Naive thymus-derived CD4-positive, alpha-beta T cell (primary cell): ENCODE results near the gene NRXN3. TPM values are rescaled to one million over a fixed set of nuclear protein-coding genes. Genes with fewer than 3 reads are reported as not detected.

Experiments used
- ATAC-seq: fragments of 150-1000 bp; cut with Tn5 transposase; 2 replicates; pipeline ENCODE4 v1.10.0; 2021; ENCODE audit warnings: mild to moderate bottlenecking, moderate library complexity
- CTCF ChIA-PET: fragments of 350-600 bp; sonication (Branson Sonifier 250); formaldehyde crosslinking; loops from one replicate; lab custom pipeline; 2021; ENCODE audit warnings: antibody characterized with exemption; lab: Charles Lee
- POLR2A ChIA-PET: fragments of 350-600 bp; sonication (Branson Sonifier 250); formaldehyde crosslinking; loops from one replicate; lab custom pipeline; 2021; ENCODE audit warnings: antibody characterized with exemption, inconsistent platforms; lab: Charles Lee
- DNase-seq, 9 donors: peaks; one replicate each; pipeline versions ENCODE4 v3.0.0 to v3.0.0-alpha.2; 2020 to 2022; ENCODE audit warnings: mixed read lengths in 1 of 9
- H3K27ac ChIP-seq: one replicate; pipeline ENCODE4 v1.7.0; 2013; ENCODE audit warnings: mild to moderate bottlenecking, low read depth, low read length, moderate library complexity
- H3K27me3 ChIP-seq, 2 donors: one replicate each; pipeline ENCODE4 v1.7.0; 2013; ENCODE audit warnings: low read length in 2 of 2, mild to moderate bottlenecking in 2 of 2, moderate library complexity in 2 of 2; ENCODE audit not compliant: control insufficient read depth in 2 of 2, insufficient read depth in 2 of 2
- H3K36me3 ChIP-seq, 3 experiments: 1 replicate in 2 of 3; 2 replicates in 1 of 3; pipeline ENCODE4 v1.7.0; 2013; ENCODE audit warnings: low read length in 3 of 3, mild to moderate bottlenecking in 3 of 3, moderate library complexity in 1 of 3; ENCODE audit not compliant: insufficient read depth in 3 of 3, control insufficient read depth in 2 of 3
- H3K4me1 ChIP-seq, 2 donors: one replicate each; pipeline ENCODE4 v1.7.0; 2013; ENCODE audit warnings: low read length in 2 of 2, mild to moderate bottlenecking in 2 of 2, moderate library complexity in 1 of 2; ENCODE audit not compliant: control insufficient read depth in 2 of 2, insufficient read depth in 2 of 2
- H3K4me3 ChIP-seq: 2 replicates; pipeline ENCODE4 v1.7.0; 2013; ENCODE audit warnings: mild to moderate bottlenecking, low read length
- H3K9me3 ChIP-seq, 3 experiments: 1 replicate in 2 of 3; 2 replicates in 1 of 3; pipeline ENCODE4 v1.7.0; 2013; ENCODE audit warnings: low read length in 3 of 3; ENCODE audit not compliant: control insufficient read depth in 2 of 3
- H3K27ac Mint-ChIP-seq, 9 donors: one replicate each; pipeline ENCODE4 v1.8.0; 2020 to 2022; ENCODE audit warnings: mixed read lengths in 9 of 9, mild to moderate bottlenecking in 8 of 9, moderate library complexity in 5 of 9, inconsistent platforms in 2 of 9
- H3K27me3 Mint-ChIP-seq, 5 donors: one replicate each; pipeline ENCODE4 v1.8.0; 2021 to 2022; ENCODE audit warnings: mixed read lengths in 5 of 5, mild to moderate bottlenecking in 1 of 5
- H3K36me3 Mint-ChIP-seq, 5 donors: one replicate each; pipeline ENCODE4 v1.8.0; 2020 to 2022; ENCODE audit warnings: mixed read lengths in 5 of 5, mild to moderate bottlenecking in 3 of 5, inconsistent platforms in 1 of 5
- H3K4me1 Mint-ChIP-seq, 7 donors: one replicate each; pipeline ENCODE4 v1.8.0; 2020 to 2022; ENCODE audit warnings: mixed read lengths in 7 of 7, mild to moderate bottlenecking in 3 of 7, inconsistent platforms in 1 of 7
- H3K4me3 Mint-ChIP-seq, 10 donors: one replicate each; pipeline ENCODE4 v1.8.0; 2020 to 2022; ENCODE audit warnings: mild to moderate bottlenecking in 10 of 10, mixed read lengths in 10 of 10, moderate library complexity in 6 of 10, inconsistent platforms in 2 of 10
- H3K9me3 Mint-ChIP-seq, 11 donors: one replicate each; pipeline ENCODE4 v1.8.0; 2020 to 2022; ENCODE audit warnings: mixed read lengths in 11 of 11, mild to moderate bottlenecking in 4 of 11, inconsistent platforms in 1 of 11, moderate library complexity in 1 of 11
- intact Hi-C, 2 donors: fragments of 100-400 bp; cut with micrococcal nuclease; formaldehyde crosslinking; loops; one replicate each; pipeline ENCODE4 v1.15.1; 2023
- polyA plus RNA-seq, 2 donors: library from polyadenylated mRNA; unstranded; fragments of 300-500 nt; fragmentation: Illumina TruSeq; gene quantifications; one replicate each; pipeline ENCODE4 v1.2.3, GENCODE V29; 2021
- total RNA-seq, 6 experiments: library from RNA in 5 of 6; stranded (reverse) in 5 of 6; gene quantifications; 1 replicate in 5 of 6; 2 replicates in 1 of 6; pipeline ENCODE4 v1.2.3 and lab custom pipeline; 2021 to 2026

The NRXN3 gene
- total and polyA plus RNA-seq, 7 experiments from 2014 or later = not detected

GRCh38 chr14:78970677-78971076 lies 800.5 kb downstream of the NRXN3 start:
- no peak overlapping the region for H3K27ac ChIP-seq
- ChIA-PET POLR2A (no interaction called here), CTCF (interaction anchor here (0.7 kb wide), 1 partner anchor 283 kb away, joined by 3 read pairs; no protein-coding TSS in a partner anchor)
- no peaks in the 10 kb centered on the region for H3K27me3 ChIP-seq
- no peak overlapping the region for H3K4me3 Mint-ChIP-seq
- intact Hi-C loops = no loop called here
- no peak for ATAC-seq
- no peaks in the 10 kb centered on the region for H3K9me3 ChIP-seq
- peaks cover 0 to 20% (median 0%) of the 10 kb centered on the region in 5 donors for H3K27me3 Mint-ChIP-seq
- peaks cover 0 to 2% (median 0%) of the 10 kb centered on the region in 11 donors for H3K9me3 Mint-ChIP-seq
- H3K4me1 Mint-ChIP-seq = no peaks in the 10 kb centered on the region
- no peaks in the 10 kb centered on the region for H3K36me3 ChIP-seq
- no peak overlapping the region for H3K27ac Mint-ChIP-seq
- no peak for DNase-seq
- no peaks in the 10 kb centered on the region for H3K4me1 ChIP-seq
- no peak overlapping the region for H3K4me3 ChIP-seq
- H3K36me3 Mint-ChIP-seq = no peaks in the 10 kb centered on the region

- H3K27me3 ChIP-seq = no peaks in the 10 kb centered on the region
- no peak overlapping the region for H3K27ac ChIP-seq
- Mint-ChIP-seq H3K9me3 (peaks cover 0 to 4% (median 0%) of the 10 kb centered on the region in 11 donors), H3K27me3 (peaks cover 0 to 18% (median 0%) of the 10 kb centered on the region in 5 donors), H3K27ac (no peak overlapping the region), H3K4me3 (no peak overlapping the region), H3K36me3 (no peaks in the 10 kb centered on the region), H3K4me1 (no peaks in the 10 kb centered on the region)
- no peak overlapping the region for H3K4me3 ChIP-seq
- no peak for DNase-seq
- intact Hi-C loops = no loop called here
- CTCF ChIA-PET = no interaction called here
- no peaks in the 10 kb centered on the region for H3K9me3 ChIP-seq
- no peaks in the 10 kb centered on the region for H3K4me1 ChIP-seq
- no peak for ATAC-seq
- POLR2A ChIA-PET = no interaction called here
- H3K36me3 ChIP-seq = no peaks in the 10 kb centered on the region
Observed at GRCh38 chr14:78972440-78972839, 802.3 kb downstream of the NRXN3 start.

- intact Hi-C loops = no loop called here
- no peaks in the 10 kb centered on the region for H3K4me1 ChIP-seq
Observed at GRCh38 chr14:78974691-78975090, 804.5 kb downstream of the NRXN3 start.

GRCh38 chr14:78975734-78976133 lies 805.6 kb downstream of the NRXN3 start:
- Mint-ChIP-seq H3K27ac (no peak overlapping the region), H3K9me3 (peaks cover 0 to 5% (median 0%) of the 10 kb centered on the region in 11 donors), H3K4me3 (no peak overlapping the region), H3K4me1 (no peaks in the 10 kb centered on the region), H3K36me3 (no peaks in the 10 kb centered on the region), H3K27me3 (peaks cover 0 to 9% (median 3%) of the 10 kb centered on the region in 5 donors)
- POLR2A ChIA-PET = no interaction called here
- no peak overlapping the region for H3K4me3 ChIP-seq
- no peak for DNase-seq
- no peak for ATAC-seq
- intact Hi-C loops = no loop called here
- H3K27me3 ChIP-seq = no peaks in the 10 kb centered on the region
- H3K27ac ChIP-seq = no peak overlapping the region
- H3K4me1 ChIP-seq = no peaks in the 10 kb centered on the region
- no peaks in the 10 kb centered on the region for H3K9me3 ChIP-seq
- CTCF ChIA-PET = no interaction called here
- H3K36me3 ChIP-seq = no peaks in the 10 kb centered on the region

More at GRCh38 chr14:78974691-78975090, 804.5 kb downstream of the NRXN3 start:
- H3K4me3 ChIP-seq = no peak overlapping the region
- Mint-ChIP-seq H3K4me3 (no peak overlapping the region), H3K27ac (no peak overlapping the region), H3K4me1 (no peaks in the 10 kb centered on the region), H3K9me3 (peaks cover 0 to 5% (median 0%) of the 10 kb centered on the region in 11 donors), H3K27me3 (peaks cover 0 to 14% (median 0%) of the 10 kb centered on the region in 5 donors), H3K36me3 (no peaks in the 10 kb centered on the region)
- no peaks in the 10 kb centered on the region for H3K27me3 ChIP-seq
- no peak for DNase-seq
- ATAC-seq = no peak
- POLR2A ChIA-PET = no interaction called here
- CTCF ChIA-PET = interaction anchor here (0.6 kb wide), 1 partner anchor 60 kb away, joined by 3 read pairs; no protein-coding TSS in a partner anchor
- H3K36me3 ChIP-seq = no peaks in the 10 kb centered on the region
- H3K27ac ChIP-seq = no peak overlapping the region
- H3K9me3 ChIP-seq = no peaks in the 10 kb centered on the region

- H3K4me1 Mint-ChIP-seq = no peaks in the 10 kb centered on the region
Observed at GRCh38 chr14:78978896-78979295, 808.7 kb downstream of the NRXN3 start.

GRCh38 chr14:78982551-78982950 lies 812.4 kb downstream of the NRXN3 start:
- H3K27ac ChIP-seq = no peak overlapping the region
- ATAC-seq = no peak
- H3K4me3 ChIP-seq = no peak overlapping the region
- Mint-ChIP-seq H3K36me3 (no peaks in the 10 kb centered on the region), H3K4me3 (no peak overlapping the region), H3K9me3 (peaks cover 0 to 5% (median 0%) of the 10 kb centered on the region in 11 donors), H3K4me1 (no peaks in the 10 kb centered on the region), H3K27ac (no peak overlapping the region), H3K27me3 (peaks cover 0 to 14% (median 7%) of the 10 kb centered on the region in 5 donors)
- no peaks in the 10 kb centered on the region for H3K9me3 ChIP-seq
- CTCF ChIA-PET = no interaction called here
- no peak for DNase-seq
- POLR2A ChIA-PET = no interaction called here
- H3K36me3 ChIP-seq = no peaks in the 10 kb centered on the region
- no peaks in the 10 kb centered on the region for H3K27me3 ChIP-seq
- intact Hi-C loops = no loop called here
- H3K4me1 ChIP-seq = no peaks in the 10 kb centered on the region

More at GRCh38 chr14:78978896-78979295, 808.7 kb downstream of the NRXN3 start:
- H3K27me3 Mint-ChIP-seq = peaks cover 0 to 14% (median 7%) of the 10 kb centered on the region in 5 donors
- H3K9me3 Mint-ChIP-seq = peaks cover 0 to 4% (median 0%) of the 10 kb centered on the region in 11 donors
- no peak overlapping the region for H3K27ac ChIP-seq
- H3K4me1 ChIP-seq = no peaks in the 10 kb centered on the region
- no peaks in the 10 kb centered on the region for H3K36me3 Mint-ChIP-seq
- no peak overlapping the region for H3K27ac Mint-ChIP-seq
- no peaks in the 10 kb centered on the region for H3K36me3 ChIP-seq
- H3K4me3 ChIP-seq = no peak overlapping the region
- POLR2A ChIA-PET = no interaction called here
- no peak for ATAC-seq
- H3K4me3 Mint-ChIP-seq = no peak overlapping the region
- CTCF ChIA-PET = no interaction called here
- intact Hi-C loops = no loop called here
- no peak for DNase-seq
- H3K27me3 ChIP-seq = no peaks in the 10 kb centered on the region
- H3K9me3 ChIP-seq = no peaks in the 10 kb centered on the region

GRCh38 chr14:78983126-78983525 lies 813.0 kb downstream of the NRXN3 start:
- DNase-seq (no peak), ATAC-seq (no peak)
- no peak overlapping the region for H3K27ac ChIP-seq
- POLR2A ChIA-PET = no interaction called here
- H3K4me1 Mint-ChIP-seq = no peaks in the 10 kb centered on the region
- no peak overlapping the region for H3K4me3 Mint-ChIP-seq
- no peak overlapping the region for H3K27ac Mint-ChIP-seq
- H3K36me3 ChIP-seq = no peaks in the 10 kb centered on the region
- CTCF ChIA-PET = no interaction called here
- H3K4me1 ChIP-seq = no peaks in the 10 kb centered on the region
- peaks cover 0 to 14% (median 7%) of the 10 kb centered on the region in 5 donors for H3K27me3 Mint-ChIP-seq
- H3K27me3 ChIP-seq = no peaks in the 10 kb centered on the region
- peaks cover 0 to 5% (median 0%) of the 10 kb centered on the region in 11 donors for H3K9me3 Mint-ChIP-seq
- H3K4me3 ChIP-seq = no peak overlapping the region
- H3K36me3 Mint-ChIP-seq = no peaks in the 10 kb centered on the region
- intact Hi-C loops = no loop called here
- no peaks in the 10 kb centered on the region for H3K9me3 ChIP-seq
